H1 (cell line): Measurements from ENCODE around the gene EN1. TPM values are rescaled to one million over a fixed set of nuclear protein-coding genes. Genes with fewer than 3 reads are reported as not detected.

ENCODE experiments used
- BACH1 ChIP-seq: IDR thresholded peaks from 2 replicates; pipeline ENCODE4 v1.6.1; 2012; ENCODE audit warnings: low read length, improper control_type of control experiment
- BCL11A ChIP-seq, 2 experiments: IDR thresholded peaks; one replicate each; pipeline ENCODE4 v1.6.1; 2011; ENCODE audit warnings: low read depth in 2 of 2, low read length in 2 of 2, mild to moderate bottlenecking in 2 of 2
- BRCA1 ChIP-seq: IDR thresholded peaks from 2 replicates; pipeline ENCODE4 v1.6.1; 2012; ENCODE audit warnings: low read depth, low read length, improper control_type of control experiment
- RAD21 ChIP-seq, 2 experiments: IDR thresholded peaks in 1 of 2; conservative IDR thresholded peaks in 1 of 2; 2 replicates each; pipeline ENCODE4 v1.6.1; 2011; ENCODE audit warnings: low read depth in 2 of 2, low read length in 2 of 2, improper control_type of control experiment in 1 of 2, inconsistent platforms in 1 of 2, mild to moderate bottlenecking in 1 of 2, moderate library complexity in 1 of 2
- RBBP5 ChIP-seq: IDR thresholded peaks from 2 replicates; pipeline ENCODE4 v1.7.1; 2012; ENCODE audit warnings: low read depth, mild to moderate bottlenecking, inconsistent platforms, low read length, moderate library complexity, borderline replicate concordance
- RNF2 ChIP-seq: fragments of 200-900, 300-1000 bp; sonication (generic); IDR thresholded peaks from 2 replicates; pipeline ENCODE4 v1.7.1; 2016; ENCODE audit warnings: borderline replicate concordance, low read depth, mild to moderate bottlenecking, antibody characterized with exemption, low read length; ENCODE audit not compliant: poor library complexity, severe bottlenecking; ENCODE audit errors: missing control alignments
- SP4 ChIP-seq: IDR thresholded peaks from 2 replicates; pipeline ENCODE4 v1.6.1; 2012; ENCODE audit warnings: low read length, inconsistent platforms
- SUZ12 ChIP-seq: fragments of 200-600 bp; sonication (generic); IDR thresholded peaks from 2 replicates; pipeline ENCODE4 v1.6.1; 2012; ENCODE audit warnings: mild to moderate bottlenecking, inconsistent platforms, low read length, moderate library complexity, mixed read lengths
- TBP ChIP-seq: IDR thresholded peaks from 2 replicates; pipeline ENCODE4 v1.6.1; 2011; ENCODE audit warnings: low read depth, low read length, improper control_type of control experiment
- polyA plus RNA-seq, 7 experiments: library from polyadenylated mRNA; depleted of rRNA in 3 of 7; stranded (reverse) in 5 of 7; unstranded in 2 of 7; fragments of >200 nt in 5 of 7; fragments of 200-250 nt in 2 of 7; gene quantifications; 1 replicate in 5 of 7; 2 replicates in 1 of 7; 4 replicates in 1 of 7; pipeline versions ENCODE4 v1.2.1 to v1.2.3, GENCODE V29; 2011 to 2013; ENCODE audit warnings: missing spikeins in 2 of 7, mixed read lengths in 2 of 7
- total RNA-seq: library from RNA; stranded (reverse); fragmentation: NEBNext Ultra II Directional; extraction: Animal tissue kit (Norgen Biotek cat#: 25700); gene quantifications from 2 replicates; pipeline ENCODE4 v1.2.1, GENCODE V29; 2021

Gene EN1
- total and polyA plus RNA-seq, 2 of the 8 experiments (the other 6 are each of a cell fraction or from before 2014, with no cell fraction given), result not detected

DNA sequence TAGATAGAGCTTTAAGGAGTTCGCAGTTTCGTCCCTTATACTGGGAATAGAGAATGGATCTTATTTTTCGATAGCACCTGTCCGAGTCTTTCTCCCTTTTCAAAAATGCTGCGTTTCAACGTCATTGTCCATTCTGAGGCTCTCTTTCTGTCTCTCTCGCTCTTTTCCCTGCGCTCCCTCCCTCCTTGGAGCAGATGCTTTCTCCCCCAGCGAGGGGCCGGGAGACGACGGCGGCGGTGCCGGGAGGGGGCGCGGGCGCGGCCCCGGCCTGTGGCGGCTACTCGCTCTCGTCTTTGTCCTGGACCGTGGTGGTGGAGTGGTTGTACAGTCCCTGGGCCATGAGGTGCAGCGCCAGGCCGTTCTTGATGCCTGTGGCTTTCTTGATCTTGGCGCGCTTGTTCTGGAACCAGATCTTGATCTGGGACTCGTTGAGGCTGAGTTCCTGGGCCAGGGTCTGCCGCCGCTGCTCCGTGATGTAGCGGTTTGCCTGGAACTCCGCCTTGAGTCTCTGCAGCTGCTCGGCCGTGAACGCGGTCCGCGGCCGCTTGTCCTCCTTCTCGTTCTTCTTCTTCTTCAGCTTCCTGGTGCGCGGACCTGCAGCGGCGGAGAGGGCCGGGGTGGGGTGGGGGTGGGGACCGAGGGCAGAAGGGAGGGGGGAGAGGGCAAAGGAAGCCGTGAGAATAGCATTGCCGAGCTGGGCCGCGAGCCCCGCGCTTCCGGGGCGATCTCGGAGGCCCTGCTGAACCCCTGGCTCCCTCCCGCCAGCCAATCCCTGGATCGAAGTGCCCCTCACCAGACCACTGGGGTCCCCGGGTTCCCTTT is 4.6 kb downstream of the EN1 start (continued):
- TF ChIP-seq RNF2, result peak; percentile 58
- TF ChIP-seq RBBP5, result peak; percentile 39; the same call in 1 of the 2 replicates
- TF ChIP-seq BACH1, result no peak
- no peak for TF ChIP-seq SP4
- TF ChIP-seq RAD21 (IDR thresholded peaks at IDR 0.05 in 1 of 2, conservative IDR thresholded peaks at IDR 0.05 in 1 of 2; ENCODE audit: low read depth in 2 of 2, low read length in 2 of 2), result no peak
- TF ChIP-seq SUZ12, result peak; percentile 73
- TF ChIP-seq BCL11A (IDR thresholded peaks at IDR 0.05; ENCODE audit: low read depth in 2 of 2, low read length in 2 of 2), result no peak
- no peak for TF ChIP-seq BRCA1
- no peak for TF ChIP-seq TBP
